Measurements from ENCODE around the gene NINL. TPM values are rescaled to one million over a fixed set of nuclear protein-coding genes. Genes with fewer than 3 reads are reported as not detected.

Gene NINL
- total and polyA plus RNA-seq, 2 of the 4 experiments (the other 2 are of a cell fraction), result 3.0 to 10.4 TPM

GRCh38 chr20:25497586-25498279 lies 87.6 kb downstream of the NINL start:
- H2BK120ac ChIP-seq (ENCODE audit: low read depth, low read length), result no peak overlapping the region
- no peak overlapping the region for H3K14ac ChIP-seq (replicated peaks; ENCODE audit: low read depth, low read length)
- H3K4me1 ChIP-seq (ENCODE audit: control insufficient read depth, insufficient read depth, low read length), result no peaks in the 10 kb centered on the region
- no peak overlapping the region for H4K5ac ChIP-seq (ENCODE audit: low read depth, low read length)
- peaks cover 18% of the 10 kb centered on the region for H3K36me3 ChIP-seq (ENCODE audit: control insufficient read depth, insufficient read depth, low read length)
- H3K9me3 ChIP-seq (ENCODE audit: control insufficient read depth, insufficient read depth, low read length), result no peaks in the 10 kb centered on the region
- dilution Hi-C loops (cut with HindIII; ENCODE audit: low sequenced_read_pairs, unreplicated experiment) (no loop called here), intact Hi-C loops (cut with micrococcal nuclease) (no loop called here), in situ Hi-C loops (cut with MboI; ENCODE audit: low sequenced_read_pairs) (no loop called here)
- no peak overlapping the region for H3K4ac ChIP-seq (ENCODE audit: low read depth, low read length)
- H3K79me1 ChIP-seq (ENCODE audit: low read depth in 1 of 2, low read length in 2 of 2), result no peaks in the 10 kb centered on the region
- WGBS, 2 experiments (ENCODE audit: extremely low coverage in 2 of 2, insufficient read length in 1 of 2), result 94% methylated on average over 12 of the region's 22 CpGs; no CpG with 5 or more reads in 1 of the 2 experiments
- no peak overlapping the region for H2AK5ac ChIP-seq (ENCODE audit: low read depth, low read length)
- no peak for DNase-seq
- H3K23ac ChIP-seq (ENCODE audit: low read depth, low read length), result no peak overlapping the region
- TF ChIP-seq CTCF (conservative IDR thresholded peaks at IDR 0.05; ENCODE audit: low read depth, low read length) (no peak), USF2 (IDR thresholded peaks at IDR 0.05; ENCODE audit: low read depth, low read length) (no peak), SMC3 (IDR thresholded peaks at IDR 0.05; ENCODE audit: low read depth, low read length) (no peak), RCOR1 (IDR thresholded peaks at IDR 0.05; ENCODE audit: insufficient replicate concordance, low read length) (no peak), CEBPB (IDR thresholded peaks at IDR 0.05; ENCODE audit: low read depth, low read length) (no peak), FOS (IDR thresholded peaks at IDR 0.05; ENCODE audit: low read depth, low read length) (no peak), RAD21 (IDR thresholded peaks at IDR 0.05; ENCODE audit: low read length) (no peak), ELK1 (IDR thresholded peaks at IDR 0.05; ENCODE audit: borderline replicate concordance, low read depth, low read length) (no peak), BHLHE40 (IDR thresholded peaks at IDR 0.05; ENCODE audit: low read depth, low read length) (no peak), RFX5 (IDR thresholded peaks at IDR 0.05; ENCODE audit: low read depth, low read length) (no peak), MAFK (IDR thresholded peaks at IDR 0.05; ENCODE audit: low read depth, low read length) (no peak), CHD1 (IDR thresholded peaks at IDR 0.05; ENCODE audit: low read depth, low read length) (no peak)
- H3K4me2 ChIP-seq (ENCODE audit: low read depth, low read length), result no peak overlapping the region
- H2BK15ac ChIP-seq (ENCODE audit: low read depth, low read length), result no peak overlapping the region
- no peak overlapping the region for H3K9ac ChIP-seq (ENCODE audit: low read depth, low read length)
- no peak overlapping the region for H3K18ac ChIP-seq (ENCODE audit: low read depth, low read length)
- ATAC-seq (ENCODE audit: low read depth), result no peak
- no peak overlapping the region for H2BK5ac ChIP-seq (ENCODE audit: low read depth, low read length, poor library complexity, severe bottlenecking)
- no peak overlapping the region for H3K4me3 ChIP-seq (ENCODE audit: insufficient read depth, low read depth, low read length)
- no peak overlapping the region for H4K8ac ChIP-seq (ENCODE audit: low read depth in 2 of 2, low read length in 2 of 2)
- H4K91ac ChIP-seq (ENCODE audit: insufficient read depth, low read depth, low read length), result no peak overlapping the region
- H2AK9ac ChIP-seq (replicated peaks; ENCODE audit: low read depth, low read length, poor library complexity), result no peak overlapping the region
- H3K56ac ChIP-seq (ENCODE audit: extremely low read depth, insufficient read depth, low read length), result no peak overlapping the region
- no TSS peak for BruUV-seq (replicated peaks)
- no peaks in the 10 kb centered on the region for H3K27me3 ChIP-seq (ENCODE audit: control insufficient read depth, insufficient read depth, low read length)
- no peak overlapping the region for H3K27ac ChIP-seq (ENCODE audit: insufficient read depth, low read length)
- peaks cover 4% of the 10 kb centered on the region; the same call in 1 of the 2 replicates for H3K9me1 ChIP-seq (ENCODE audit: insufficient read depth, low read length)
- H4K20me1 ChIP-seq (ENCODE audit: insufficient read depth, low read length), result no peaks in the 10 kb centered on the region; the same call in 1 of the 2 replicates
- CTCF ChIA-PET, result interaction anchor here (0.6 kb wide), 1 partner anchor 43 kb away, joined by 3 read pairs; no protein-coding TSS in a partner anchor
- no peak overlapping the region for H2AFZ ChIP-seq (replicated peaks; ENCODE audit: low read length, poor library complexity)
- no peak overlapping the region for H2BK20ac ChIP-seq (ENCODE audit: low read depth, low read length)
- POLR2A ChIA-PET (ENCODE audit: unreplicated experiment), result no interaction called here
